ENCODE results near the gene SHISA5.
A peak's percentile ranks its signal among the peaks of the same experiment; 100 is the strongest.
"Not testable (repeated sequence)": the region's sequence is repeated elsewhere in the genome, so short reads cannot be mapped to it uniquely, and the experiment has no call there.

The SHISA5 gene

GRCh38 chr3:48519277-48519643, 15.3 kb upstream of the SHISA5 start:
- DNase-seq (ENCODE audit: low read depth): no peak

- no peak for DNase-seq (ENCODE audit: low read depth)
Observed at GRCh38 chr3:48518638-48519276, 14.8 kb upstream of the SHISA5 start.

- no peak for DNase-seq (ENCODE audit: low read depth)
Observed at GRCh38 chr3:48518069-48518468, 14.1 kb upstream of the SHISA5 start.

- DNase-seq (ENCODE audit: low read depth): no peak
Observed at GRCh38 chr3:48516571-48516970, 12.6 kb upstream of the SHISA5 start.

GRCh38 chr3:48514431-48515227, 10.7 kb upstream of the SHISA5 start:
- no peak for DNase-seq (ENCODE audit: low read depth)

GRCh38 chr3:48511551-48511950, 7.6 kb upstream of the SHISA5 start:
- DNase-seq (ENCODE audit: low read depth): no peak

- peak; percentile 46 for DNase-seq (ENCODE audit: low read depth)
Observed at GRCh38 chr3:48507256-48508061, 3.5 kb upstream of the SHISA5 start.

GRCh38 chr3:48505968-48506504, 2.1 kb upstream of the SHISA5 start:
- DNase-seq (ENCODE audit: low read depth): no peak

GRCh38 chr3:48505146-48505545, 1.2 kb upstream of the SHISA5 start:
- DNase-seq (ENCODE audit: low read depth): no peak

GRCh38 chr3:48503401-48504050, 448 bp downstream of the SHISA5 start:
- DNase-seq (ENCODE audit: low read depth): no peak

GRCh38 chr3:48502728-48503168, 1.2 kb downstream of the SHISA5 start:
- no peak for DNase-seq (ENCODE audit: low read depth)

- DNase-seq (ENCODE audit: low read depth): no peak
Observed at GRCh38 chr3:48502121-48502520, 1.9 kb downstream of the SHISA5 start.

GRCh38 chr3:48501196-48501595, 2.8 kb downstream of the SHISA5 start:
- no peak for DNase-seq (ENCODE audit: low read depth)

- no peak for DNase-seq (ENCODE audit: low read depth)
Observed at GRCh38 chr3:48500656-48501055, 3.3 kb downstream of the SHISA5 start.

GRCh38 chr3:48493203-48493501, 10.8 kb downstream of the SHISA5 start:
- DNase-seq (ENCODE audit: low read depth): no peak

GRCh38 chr3:48492461-48493202, 11.3 kb downstream of the SHISA5 start:
- no peak for DNase-seq (ENCODE audit: low read depth)

GRCh38 chr3:48486952-48487351, 17.0 kb downstream of the SHISA5 start:
- DNase-seq (ENCODE audit: low read depth): no peak

GRCh38 chr3:48482822-48483221, 21.2 kb downstream of the SHISA5 start:
- not testable (repeated sequence) for DNase-seq (ENCODE audit: low read depth)

- DNase-seq (ENCODE audit: low read depth): not testable (repeated sequence)
Observed at GRCh38 chr3:48480891-48481290, 23.1 kb downstream of the SHISA5 start.

- no peak for DNase-seq (ENCODE audit: low read depth)
Observed at GRCh38 chr3:48478626-48479555, 25.1 kb downstream of the SHISA5 start.

Measured in stimulated activated CD8-positive, alpha-beta memory T cell treated with anti-CD3 and anti-CD28 coated beads, Interleukin-4, amount 100 ng/mL, for 24 hours (primary cell).